H9 (cell line): ENCODE data around the gene TRA2B. TPM values are rescaled to one million over a fixed set of nuclear protein-coding genes. Genes with fewer than 3 reads are reported as not detected.
A peak's percentile ranks its signal among the peaks of the same experiment; 100 is the strongest.

Experiments used
- DNase-seq: peaks from one replicate; pipeline ENCODE4 v3.0.0-alpha.2; 2017
- H2AFZ ChIP-seq: one replicate; pipeline ENCODE4 v1.6.1; 2013; ENCODE audit warnings: mild to moderate bottlenecking, low read length, control low read depth, moderate library complexity
- H2AK5ac ChIP-seq: 2 replicates; pipeline ENCODE4 v1.6.1; 2013; ENCODE audit warnings: low read length, control low read depth, mixed read lengths; ENCODE audit not compliant: insufficient read length
- H2BK120ac ChIP-seq: one replicate; pipeline ENCODE4 v1.6.1; 2013; ENCODE audit warnings: low read depth, mild to moderate bottlenecking, low read length, control low read depth, inconsistent platforms; ENCODE audit not compliant: poor library complexity, severe bottlenecking
- H2BK12ac ChIP-seq: 2 replicates; pipeline ENCODE4 v1.6.1; 2013; ENCODE audit warnings: low read length, control low read depth, mixed read lengths, low read depth; ENCODE audit not compliant: insufficient read length
- H2BK15ac ChIP-seq: 2 replicates; pipeline ENCODE4 v1.6.1; 2013; ENCODE audit warnings: low read depth, low read length, control low read depth
- H2BK20ac ChIP-seq: one replicate; pipeline ENCODE4 v1.6.1; 2013; ENCODE audit warnings: low read depth, mild to moderate bottlenecking, low read length, control low read depth, inconsistent platforms; ENCODE audit not compliant: poor library complexity, severe bottlenecking
- H2BK5ac ChIP-seq: 2 replicates; pipeline ENCODE4 v1.6.1; 2013; ENCODE audit warnings: low read length, control low read depth, mixed read lengths; ENCODE audit not compliant: insufficient read length
- H3K14ac ChIP-seq: 2 replicates; pipeline ENCODE4 v1.6.1; 2013; ENCODE audit warnings: low read length, control low read depth; ENCODE audit not compliant: insufficient read depth
- H3K18ac ChIP-seq: 2 replicates; pipeline ENCODE4 v1.6.1; 2013; ENCODE audit warnings: low read depth, mild to moderate bottlenecking, mixed read lengths, low read length, control low read depth; ENCODE audit not compliant: insufficient read length
- H3K23ac ChIP-seq: 2 replicates; pipeline ENCODE4 v1.6.1; 2013; ENCODE audit warnings: low read length, control low read depth, mixed read lengths, low read depth; ENCODE audit not compliant: insufficient read length
- H3K23me2 ChIP-seq: 2 replicates; pipeline ENCODE4 v1.6.1; 2013; ENCODE audit warnings: low read depth, mild to moderate bottlenecking, mixed read lengths, low read length, control low read depth; ENCODE audit not compliant: insufficient read length, poor library complexity, severe bottlenecking
- H3K27ac ChIP-seq: 2 replicates; pipeline ENCODE4 v1.5.1; 2013; ENCODE audit warnings: low read length, control low read depth, mixed read lengths, low read depth; ENCODE audit not compliant: insufficient read length
- H3K27me3 ChIP-seq: 2 replicates; pipeline ENCODE4 v1.6.1; 2013; ENCODE audit warnings: low read length, control low read depth, inconsistent platforms; ENCODE audit not compliant: insufficient read depth
- H3K4ac ChIP-seq: 2 replicates; pipeline ENCODE4 v1.6.1; 2013; ENCODE audit warnings: low read depth, mild to moderate bottlenecking, control low read depth, inconsistent platforms, low read length, moderate library complexity
- H3K4me1 ChIP-seq: 2 replicates; pipeline ENCODE4 v1.6.1; 2013; ENCODE audit warnings: low read length, control low read depth, inconsistent platforms; ENCODE audit not compliant: insufficient read depth
- H3K4me2 ChIP-seq: 2 replicates; pipeline ENCODE4 v1.6.1; 2013; ENCODE audit warnings: low read length, control low read depth, mixed read lengths; ENCODE audit not compliant: insufficient read length, insufficient read depth
- H3K56ac ChIP-seq: 2 replicates; pipeline ENCODE4 v1.6.1; 2013; ENCODE audit warnings: low read depth, mild to moderate bottlenecking, mixed read lengths, low read length, control low read depth; ENCODE audit not compliant: insufficient read length
- H3K79me1 ChIP-seq: 2 replicates; pipeline ENCODE4 v1.6.1; 2013; ENCODE audit warnings: low read depth, mild to moderate bottlenecking, moderate library complexity, low read length, control low read depth, inconsistent platforms; ENCODE audit not compliant: insufficient read depth, poor library complexity, severe bottlenecking
- H3K79me2 ChIP-seq: 2 replicates; pipeline ENCODE4 v1.6.1; 2013; ENCODE audit warnings: low read length, control low read depth, inconsistent platforms; ENCODE audit not compliant: insufficient read depth
- H3K9ac ChIP-seq: 2 replicates; pipeline ENCODE4 v1.6.1; 2013; ENCODE audit warnings: low read length, control low read depth, mixed read lengths; ENCODE audit not compliant: insufficient read length; ENCODE audit errors: extremely low read depth
- H3K9me3 ChIP-seq: one replicate; pipeline ENCODE4 v1.6.1; 2013; ENCODE audit warnings: low read depth, low read length, inconsistent platforms; ENCODE audit not compliant: control insufficient read depth
- H3T11ph ChIP-seq: one replicate; pipeline ENCODE4 v1.6.1; 2013; ENCODE audit warnings: mild to moderate bottlenecking, low read length, control low read depth, inconsistent platforms
- H4K20me1 ChIP-seq: one replicate; pipeline ENCODE4 v1.6.1; 2013; ENCODE audit not compliant: control insufficient read depth, insufficient read length, insufficient read depth
- H4K5ac ChIP-seq: 2 replicates; pipeline ENCODE4 v1.6.1; 2013; ENCODE audit warnings: low read depth, mild to moderate bottlenecking, mixed read lengths, low read length, control low read depth; ENCODE audit not compliant: insufficient read length
- H4K8ac ChIP-seq: replicated peaks from 2 replicates; pipeline ENCODE4 v1.6.1; 2013; ENCODE audit warnings: low read length, control low read depth, mixed read lengths, low read depth; ENCODE audit not compliant: insufficient read length
- H4K91ac ChIP-seq: 2 replicates; pipeline ENCODE4 v1.6.1; 2013; ENCODE audit warnings: low read depth, mild to moderate bottlenecking, moderate library complexity, mixed read lengths, low read length, control low read depth; ENCODE audit not compliant: insufficient read length
- H3K27ac Mint-ChIP-seq, 3 experiments: 2 replicates in 2 of 3; 3 replicates in 1 of 3; pipeline ENCODE4 v1.8.0; 2020 to 2021; ENCODE audit warnings: mixed read lengths in 3 of 3, mild to moderate bottlenecking in 1 of 3, moderate library complexity in 1 of 3
- H3K27me3 Mint-ChIP-seq: 2 replicates; pipeline ENCODE4 v1.8.0; 2021; ENCODE audit warnings: low read depth, mild to moderate bottlenecking, moderate library complexity, mixed read lengths
- H3K36me3 Mint-ChIP-seq, 3 experiments: 2 replicates in 2 of 3; 3 replicates in 1 of 3; pipeline ENCODE4 v1.8.0; 2020 to 2021; ENCODE audit warnings: low read depth in 3 of 3, mixed read lengths in 3 of 3; ENCODE audit not compliant: insufficient read depth in 1 of 3
- H3K4me1 Mint-ChIP-seq, 2 experiments: 2 replicates each; pipeline ENCODE4 v1.8.0; 2020; ENCODE audit warnings: mixed read lengths in 2 of 2
- H3K4me3 Mint-ChIP-seq, 2 experiments: 2 replicates in 1 of 2; 3 replicates in 1 of 2; pipeline ENCODE4 v1.8.0; 2020 to 2021; ENCODE audit warnings: mild to moderate bottlenecking in 2 of 2, mixed read lengths in 2 of 2, moderate library complexity in 1 of 2
- H3K9me3 Mint-ChIP-seq, 2 experiments: 2 replicates in 1 of 2; 3 replicates in 1 of 2; pipeline ENCODE4 v1.8.0; 2020; ENCODE audit warnings: mild to moderate bottlenecking in 2 of 2, mixed read lengths in 2 of 2, moderate library complexity in 1 of 2
- CTCF ChIP-seq: fragments of 200-600 bp; sonication (generic); conservative IDR thresholded peaks from 3 replicates; pipeline ENCODE4 v1.8.0; 2021; ENCODE audit warnings: antibody characterized with exemption, mild to moderate bottlenecking
- WGBS: extraction: QIAGEN DNeasy Blood & Tissue Kit; methylation state at CpG from one replicate; pipeline ENCODE4 v1.1.7; 2013; ENCODE audit warnings: missing lambda C conversion rate, low lambda C conversion rate, mixed read lengths; ENCODE audit not compliant: insufficient read length; ENCODE audit errors: extremely low coverage; 5-methylcytosine and 5-hydroxymethylcytosine counted together
- total RNA-seq: library from RNA; stranded (reverse); gene quantifications from 2 replicates; pipeline ENCODE4 v1.2.1, GENCODE V29; 2021

Gene TRA2B
- total RNA-seq, 1 experiment from 2014 or later = 344 TPM

GRCh38 chr3:185936814-185937688 is 763 bp downstream of the TRA2B start:
- Histone ChIP-seq H3K56ac (peak overlapping the region; percentile 96), H3K27ac (peak overlapping the region; percentile 87), H2AK5ac (peak overlapping the region; percentile 19), H2BK15ac (no peak overlapping the region), H2BK20ac (no peak overlapping the region), H3K79me1 (no peaks in the 10 kb centered on the region), H3K14ac (peak overlapping the region; percentile 100), H4K91ac (peak overlapping the region; percentile 96), H3K27me3 (no peaks in the 10 kb centered on the region), H3K23ac (peak overlapping the region; percentile 57), H4K8ac (peak overlapping the region; percentile 73), H3K23me2 (peaks cover 15% of the 10 kb centered on the region), H4K20me1 (no peaks in the 10 kb centered on the region), H2BK120ac (peak overlapping the region; percentile 96), H3K4me1 (0 out of 2 replicates have a peak, but pooled peaks cover 3% of the 10 kb centered on the region), H3K79me2 (peaks cover 55% of the 10 kb centered on the region), H3T11ph (peak overlapping the region; percentile 38), H3K9ac (peak overlapping the region; percentile 100), H3K4ac (peak overlapping the region; percentile 94; the same call in 1 of the 2 replicates), H2AFZ (no peak overlapping the region), H2BK12ac (peak overlapping the region; percentile 70), H4K5ac (peak overlapping the region; percentile 97), H3K18ac (peak overlapping the region; percentile 100), H3K4me2 (peak overlapping the region; percentile 98), H2BK5ac (peak overlapping the region; percentile 94), H3K9me3 (no peaks in the 10 kb centered on the region)
- Mint-ChIP-seq H3K27me3 (peaks cover 14% of the 10 kb centered on the region), H3K4me3 (peak overlapping the region; percentile 100), H3K4me1 (peaks cover 29 to 32% of the 10 kb centered on the region in 2 experiments), H3K27ac (peak overlapping the region; percentile 100), H3K36me3 (peaks cover 44 to 52% (median 46%) of the 10 kb centered on the region in 3 experiments), H3K9me3 (peaks cover 10 to 15% of the 10 kb centered on the region in 2 experiments)
- no CpG with 5 or more reads among the region's 56 CpGs for WGBS
- TF ChIP-seq CTCF = no peak
- DNase-seq = peak; percentile 77
